HG03159 (cell line): ENCODE measurements around the gene RIOX2.

Experiments
- ATAC-seq: cut with Tn5 transposase; IDR thresholded peaks from one replicate; pipeline ENCODE4 v1.9.1; 2021; ENCODE audit warnings: mild to moderate bottlenecking, moderate library complexity; ENCODE audit not compliant: unreplicated experiment

The RIOX2 gene

GRCh38 chr3:97990624-97991292 is 18.5 kb upstream of the RIOX2 start:
- ATAC-seq, result no peak

GRCh38 chr3:97988784-97989568 is 16.7 kb upstream of the RIOX2 start:
- no peak for ATAC-seq

- ATAC-seq, result no peak
These were observed 15.1 kb upstream of the RIOX2 start for GRCh38 chr3:97987306-97987705.

GRCh38 chr3:97983933-97984491 is 11.8 kb upstream of the RIOX2 start:
- no peak for ATAC-seq

- peak; percentile 67 for ATAC-seq
These were observed 9.7 kb upstream of the RIOX2 start for GRCh38 chr3:97981886-97982285.

DNA sequence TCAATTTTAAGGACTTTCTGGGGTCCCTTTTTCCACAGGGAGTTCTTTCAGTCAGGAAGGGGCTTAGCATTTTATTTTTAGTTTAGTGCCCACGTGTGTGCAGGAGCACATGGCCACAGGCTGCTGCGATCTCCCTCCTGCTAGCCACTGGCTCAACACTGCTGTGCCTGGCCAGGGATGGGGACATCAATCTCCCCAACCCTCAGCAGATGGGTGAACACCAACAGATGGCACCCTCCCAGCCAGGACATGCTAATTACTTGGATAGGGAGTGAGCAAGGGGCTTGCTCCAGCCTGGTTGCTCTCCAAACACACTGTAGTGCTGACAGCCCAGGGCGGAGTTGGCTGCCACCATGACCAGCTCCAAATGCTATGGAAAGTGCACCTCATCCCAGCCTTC is 7.4 kb upstream of the RIOX2 start:
- ATAC-seq, result no peak

- ATAC-seq, result no peak
These were observed 3.2 kb upstream of the RIOX2 start for GRCh38 chr3:97975466-97975865.

GRCh38 chr3:97974996-97975395 is 2.8 kb upstream of the RIOX2 start:
- no peak for ATAC-seq

DNA sequence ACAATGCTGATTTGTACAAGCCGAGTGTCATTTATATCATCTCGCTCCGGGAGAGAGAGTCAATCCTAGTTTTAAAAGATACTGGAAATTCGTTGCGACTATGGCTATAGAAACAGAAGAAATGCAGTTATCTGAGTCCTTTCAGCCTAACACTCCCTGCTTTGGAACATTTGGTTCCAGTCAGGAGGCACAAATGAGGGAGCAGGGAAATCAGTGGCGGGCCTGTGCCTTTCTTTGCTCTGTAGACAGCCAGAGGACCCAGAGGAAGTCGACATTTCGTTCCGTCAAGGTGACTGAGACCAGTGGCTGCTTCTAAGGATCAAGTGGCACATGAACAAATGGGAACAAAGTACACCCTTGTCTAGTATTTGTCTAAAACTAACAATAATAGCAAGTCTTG is 745 bp upstream of the RIOX2 start:
- no peak for ATAC-seq

- no peak for ATAC-seq
These were observed 1.1 kb downstream of the RIOX2 start for GRCh38 chr3:97970956-97971620.

DNA sequence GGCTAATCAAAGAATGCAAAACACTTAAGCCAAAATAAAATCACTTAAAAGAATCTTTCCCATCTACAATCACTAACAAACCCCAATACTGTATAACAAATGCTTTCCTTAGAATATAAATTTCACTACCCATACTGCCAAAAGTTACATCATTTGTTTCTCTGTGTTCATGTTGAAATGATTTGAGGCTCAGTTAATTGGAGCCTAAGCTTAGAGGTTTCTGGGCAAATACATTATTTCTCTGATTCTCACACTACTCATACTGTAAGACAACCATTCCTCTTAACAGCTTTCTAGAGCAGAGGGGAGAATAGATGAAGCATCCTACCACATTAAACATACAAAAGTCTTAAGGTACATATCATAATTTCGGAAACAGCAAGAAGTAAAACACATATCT is 2.1 kb downstream of the RIOX2 start:
- no peak for ATAC-seq

DNA sequence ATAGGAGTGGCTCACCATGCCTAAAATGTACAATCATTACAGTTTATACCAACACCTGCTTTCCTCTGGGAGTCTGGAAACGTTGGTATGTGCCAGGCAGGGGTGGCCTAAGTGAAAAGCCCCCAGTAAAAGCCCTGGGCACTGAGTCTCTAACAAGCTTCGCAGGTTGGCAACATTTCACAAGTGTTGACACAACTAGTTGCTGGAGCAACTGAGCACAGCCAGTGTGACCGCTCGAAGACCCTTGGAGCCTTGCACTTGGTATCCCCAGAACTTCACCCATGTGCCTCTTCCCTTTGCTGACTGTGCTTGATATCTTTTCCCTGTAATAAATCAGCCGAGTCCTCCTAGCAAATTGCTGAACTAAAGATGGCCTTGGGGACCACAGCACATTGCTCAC is 2.7 kb downstream of the RIOX2 start:
- no peak for ATAC-seq

- ATAC-seq, result no peak
These were observed 3.9 kb downstream of the RIOX2 start for GRCh38 chr3:97968376-97968775.

DNA sequence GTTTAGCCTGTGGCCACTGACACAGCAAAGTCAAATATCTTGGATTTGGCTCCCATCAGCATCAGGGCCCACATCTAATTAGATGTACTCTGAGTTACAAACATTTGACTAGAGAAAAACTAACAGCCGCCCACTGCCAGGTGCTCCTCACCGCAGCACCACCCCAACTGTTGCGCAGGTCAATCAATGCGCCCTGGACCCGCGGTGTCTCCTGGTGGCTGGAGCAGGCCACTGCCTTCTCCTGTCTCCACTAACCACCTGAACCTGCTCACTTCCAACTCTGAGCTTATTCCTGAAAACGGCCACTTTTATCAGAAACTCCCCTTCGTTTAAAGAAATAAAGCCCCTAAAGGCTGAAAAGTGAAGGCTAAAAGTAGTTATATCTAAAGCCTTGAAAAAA is 4.3 kb downstream of the RIOX2 start:
- no peak for ATAC-seq

DNA sequence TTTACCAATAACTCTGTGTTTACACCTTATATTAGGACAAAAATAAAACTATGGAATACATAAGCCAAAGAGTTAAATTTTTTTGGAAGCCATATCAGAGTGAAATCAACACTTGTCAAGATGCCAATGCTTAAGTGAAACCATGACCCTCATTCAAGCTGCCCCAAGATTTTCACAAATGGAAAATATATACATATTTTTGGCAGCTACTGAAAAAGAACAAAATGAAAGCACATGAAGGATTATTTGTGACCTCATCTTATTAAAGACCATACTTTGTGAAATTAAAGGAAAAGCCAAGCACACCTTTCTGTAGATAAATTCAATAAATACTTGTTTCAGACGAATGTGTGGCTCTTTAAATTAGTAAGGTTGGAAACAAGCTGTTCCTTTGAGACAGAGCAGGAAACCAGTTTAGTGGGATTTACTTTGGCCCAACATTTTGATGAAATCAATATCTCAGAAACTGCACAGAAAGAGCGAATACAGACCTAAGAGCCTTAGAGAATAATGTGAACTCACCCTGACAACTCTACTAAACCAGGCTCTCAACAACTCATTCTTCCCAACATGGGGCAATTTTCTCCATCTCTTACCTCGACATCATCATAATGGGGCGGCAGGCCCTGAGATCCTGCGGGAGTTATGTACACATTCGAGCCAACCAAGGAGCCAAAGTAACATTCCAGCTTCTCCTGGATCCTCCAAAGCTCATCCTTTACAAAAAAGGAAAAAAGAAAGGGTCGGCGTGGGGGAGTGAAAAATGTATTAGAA is 11.1 kb downstream of the RIOX2 start:
- ATAC-seq, result no peak

DNA sequence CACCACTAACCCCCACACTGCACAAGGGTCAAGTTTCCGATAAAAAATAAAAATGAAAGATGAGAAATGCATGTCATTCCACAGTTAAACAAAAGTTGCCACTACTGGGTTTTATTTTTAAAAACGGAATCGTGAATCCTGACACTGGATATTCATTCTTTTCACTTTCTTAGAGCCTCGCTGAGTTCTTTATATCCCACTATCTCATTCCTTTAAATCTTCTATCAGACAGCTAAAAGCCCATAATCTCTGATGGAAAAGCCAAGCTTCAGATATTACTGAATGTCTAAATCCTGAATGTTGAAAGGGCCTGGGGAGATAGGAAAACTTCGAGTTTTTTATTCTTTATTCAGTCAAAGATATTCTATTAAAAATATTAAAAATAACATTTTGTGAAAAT is 11.7 kb downstream of the RIOX2 start:
- ATAC-seq, result no peak

GRCh38 chr3:97959872-97960271 is 12.4 kb downstream of the RIOX2 start:
- ATAC-seq, result no peak

DNA sequence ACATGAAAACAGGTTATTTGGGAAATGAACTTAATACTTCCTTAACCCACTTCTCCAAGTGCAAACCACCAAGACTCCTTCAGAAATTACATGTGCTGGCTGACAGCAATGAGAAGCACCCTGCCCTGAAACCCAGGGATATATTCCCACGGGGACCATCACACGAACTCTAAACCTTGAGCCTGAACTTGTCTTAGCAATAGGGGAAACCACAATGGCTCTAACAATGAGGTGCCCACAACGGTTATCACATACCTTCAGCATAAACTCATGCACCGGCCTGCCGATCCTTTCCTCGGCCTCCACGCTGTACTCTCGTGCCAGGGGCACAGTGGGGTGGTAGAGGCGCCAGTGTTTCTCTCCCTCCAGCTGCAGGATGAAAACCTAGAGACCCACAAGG is 13.4 kb downstream of the RIOX2 start:
- ATAC-seq, result no peak

DNA sequence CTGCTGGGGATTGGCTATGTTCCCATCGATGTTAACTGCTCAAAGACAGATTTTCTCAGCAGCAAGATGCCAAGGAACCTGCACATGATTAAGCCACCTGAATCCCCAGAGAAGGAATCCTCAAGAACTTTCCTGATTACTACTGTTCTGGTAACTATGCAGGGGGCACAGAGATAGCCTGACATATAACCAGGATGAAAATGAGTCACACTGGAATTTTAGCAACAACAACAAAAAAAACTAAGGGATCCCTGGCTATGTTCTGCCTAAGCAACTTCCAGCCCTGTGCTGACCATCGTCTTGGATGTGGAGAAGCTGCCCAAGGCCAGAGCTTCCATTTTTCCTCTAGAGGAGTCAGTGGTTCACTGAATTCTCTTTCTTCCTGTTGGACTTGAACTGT is 13.8 kb downstream of the RIOX2 start:
- ATAC-seq, result no peak

- no peak for ATAC-seq
These were observed 14.5 kb downstream of the RIOX2 start for GRCh38 chr3:97957617-97958311.
